ENCODE results near the gene CDC25B.

DNA sequence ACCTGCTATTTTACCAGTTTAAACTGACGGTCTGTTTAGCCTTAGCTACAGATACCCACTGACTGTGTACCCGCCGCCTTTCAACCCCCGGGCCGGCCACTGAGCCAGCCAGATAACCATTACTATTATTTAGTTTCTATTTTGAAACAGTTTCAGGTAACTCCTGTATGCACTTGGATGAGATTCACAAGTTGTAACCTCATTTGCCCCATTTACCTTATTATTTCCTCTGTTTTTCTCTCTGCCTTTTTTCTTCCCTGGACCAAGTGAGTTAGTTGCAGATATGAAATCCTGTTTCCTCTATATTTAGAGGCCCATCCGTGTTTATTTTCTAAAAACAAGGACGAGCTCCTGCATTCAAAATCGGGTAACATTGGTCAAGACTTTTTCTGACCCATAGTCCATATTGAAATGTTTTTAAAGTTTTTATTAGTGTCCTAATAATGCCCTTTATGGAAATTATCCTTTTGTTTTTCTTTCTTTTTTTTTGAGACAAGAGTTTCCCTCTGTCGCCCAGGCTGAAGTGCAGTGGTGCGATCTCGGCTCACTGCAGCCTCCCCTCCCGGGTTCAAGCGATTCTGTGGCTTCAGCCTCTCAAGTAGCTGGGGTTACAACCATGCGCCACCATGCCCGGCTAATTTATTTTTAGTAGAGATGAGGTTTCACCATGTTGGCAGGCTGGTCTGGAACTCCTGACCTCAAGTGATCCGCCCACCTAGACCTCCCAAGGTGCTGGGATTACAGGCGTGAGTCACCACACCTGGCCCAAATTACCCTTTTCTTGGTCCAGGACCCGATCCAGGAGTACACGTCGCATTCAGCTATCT, 25.0 kb downstream of the CDC25B start:
- TF ChIP-seq, protein P1, sequence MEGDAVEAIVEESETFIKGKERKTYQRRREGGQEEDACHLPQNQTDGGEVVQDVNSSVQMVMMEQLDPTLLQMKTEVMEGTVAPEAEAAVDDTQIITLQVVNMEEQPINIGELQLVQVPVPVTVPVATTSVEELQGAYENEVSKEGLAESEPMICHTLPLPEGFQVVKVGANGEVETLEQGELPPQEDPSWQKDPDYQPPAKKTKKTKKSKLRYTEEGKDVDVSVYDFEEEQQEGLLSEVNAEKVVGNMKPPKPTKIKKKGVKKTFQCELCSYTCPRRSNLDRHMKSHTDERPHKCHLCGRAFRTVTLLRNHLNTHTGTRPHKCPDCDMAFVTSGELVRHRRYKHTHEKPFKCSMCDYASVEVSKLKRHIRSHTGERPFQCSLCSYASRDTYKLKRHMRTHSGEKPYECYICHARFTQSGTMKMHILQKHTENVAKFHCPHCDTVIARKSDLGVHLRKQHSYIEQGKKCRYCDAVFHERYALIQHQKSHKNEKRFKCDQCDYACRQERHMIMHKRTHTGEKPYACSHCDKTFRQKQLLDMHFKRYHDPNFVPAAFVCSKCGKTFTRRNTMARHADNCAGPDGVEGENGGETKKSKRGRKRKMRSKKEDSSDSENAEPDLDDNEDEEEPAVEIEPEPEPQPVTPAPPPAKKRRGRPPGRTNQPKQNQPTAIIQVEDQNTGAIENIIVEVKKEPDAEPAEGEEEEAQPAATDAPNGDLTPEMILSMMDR (IDR thresholded peaks at IDR 0.05 in 2 of 3, conservative IDR thresholded peaks at IDR 0.05 in 1 of 3; ENCODE audit: borderline replicate concordance in 1 of 3, insufficient read depth in 1 of 3, low read depth in 2 of 3, low read length in 2 of 3), result no peak
- TF ChIP-seq POLR2AphosphoS5 (IDR thresholded peaks at IDR 0.05; ENCODE audit: low read depth, low read length) (no peak), POLR2A (IDR thresholded peaks at IDR 0.05; ENCODE audit: borderline replicate concordance, extremely low read depth, insufficient read depth, insufficient read length) (no peak), RAD21 (IDR thresholded peaks at IDR 0.05; ENCODE audit: low read depth) (no peak), ELF1 (IDR thresholded peaks at IDR 0.05; ENCODE audit: borderline replicate concordance, low read depth) (no peak), EZH2 (IDR thresholded peaks at IDR 0.05) (no peak), JUND (IDR thresholded peaks at IDR 0.05) (no peak), EZH2phosphoT487 (IDR thresholded peaks at IDR 0.05; ENCODE audit: borderline replicate concordance) (no peak), SRF (IDR thresholded peaks at IDR 0.05; ENCODE audit: low read depth) (no peak), TCF7L2 (IDR thresholded peaks at IDR 0.05; ENCODE audit: borderline replicate concordance, extremely low read depth, insufficient read depth, insufficient read length) (no peak), CEBPB (IDR thresholded peaks at IDR 0.05; ENCODE audit: low read depth) (no peak), SIN3A (IDR thresholded peaks at IDR 0.05; ENCODE audit: low read depth) (no peak)
- TF ChIP-seq, protein P2, sequence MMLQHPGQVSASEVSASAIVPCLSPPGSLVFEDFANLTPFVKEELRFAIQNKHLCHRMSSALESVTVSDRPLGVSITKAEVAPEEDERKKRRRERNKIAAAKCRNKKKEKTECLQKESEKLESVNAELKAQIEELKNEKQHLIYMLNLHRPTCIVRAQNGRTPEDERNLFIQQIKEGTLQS (IDR thresholded peaks at IDR 0.05), result no peak

All from HCT116 (cell line).